DLD1 (cell line): ENCODE data around the gene RASGRF2.

Source experiments
- in situ Hi-C: cut with HindIII; loops from 2 replicates; pipeline ENCODE4 v1.10.0; 2017; ENCODE audit warnings: low sequenced_read_pairs

The RASGRF2 gene

DNA sequence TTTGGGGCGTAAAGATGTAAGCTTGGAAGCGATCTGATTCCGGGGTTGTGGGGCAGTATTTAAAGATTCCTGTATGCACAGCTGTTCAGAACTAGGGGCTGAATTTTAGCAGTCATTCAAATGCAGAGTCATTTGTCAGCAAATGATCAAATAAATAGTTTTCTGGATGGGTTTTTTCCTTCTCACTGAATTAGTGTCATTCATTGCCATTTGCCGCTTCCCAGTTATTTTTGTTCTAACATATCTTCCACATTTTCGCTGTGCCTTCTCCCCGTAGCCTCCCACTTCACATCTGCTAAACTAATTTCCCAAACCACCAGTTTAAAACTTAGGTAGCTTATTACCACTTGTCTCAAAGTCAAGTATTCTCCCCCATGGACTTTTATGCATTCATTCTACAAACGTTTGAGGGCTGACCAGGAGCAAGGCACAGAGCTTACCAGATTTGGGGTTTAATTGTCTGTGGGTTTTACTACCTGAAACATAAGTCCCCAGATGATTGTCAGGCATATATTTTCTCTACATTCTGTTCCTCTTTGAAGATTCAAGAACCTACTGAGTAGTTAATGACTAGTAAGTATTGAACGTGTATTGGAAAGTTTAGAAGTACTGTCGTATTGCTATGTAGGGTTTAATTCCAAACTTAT, 231.7 kb downstream of the RASGRF2 start:
- in situ Hi-C loops: no loop called here

GRCh38 chr5:81192373-81192750, 232.2 kb downstream of the RASGRF2 start:
- in situ Hi-C loops: no loop called here

DNA sequence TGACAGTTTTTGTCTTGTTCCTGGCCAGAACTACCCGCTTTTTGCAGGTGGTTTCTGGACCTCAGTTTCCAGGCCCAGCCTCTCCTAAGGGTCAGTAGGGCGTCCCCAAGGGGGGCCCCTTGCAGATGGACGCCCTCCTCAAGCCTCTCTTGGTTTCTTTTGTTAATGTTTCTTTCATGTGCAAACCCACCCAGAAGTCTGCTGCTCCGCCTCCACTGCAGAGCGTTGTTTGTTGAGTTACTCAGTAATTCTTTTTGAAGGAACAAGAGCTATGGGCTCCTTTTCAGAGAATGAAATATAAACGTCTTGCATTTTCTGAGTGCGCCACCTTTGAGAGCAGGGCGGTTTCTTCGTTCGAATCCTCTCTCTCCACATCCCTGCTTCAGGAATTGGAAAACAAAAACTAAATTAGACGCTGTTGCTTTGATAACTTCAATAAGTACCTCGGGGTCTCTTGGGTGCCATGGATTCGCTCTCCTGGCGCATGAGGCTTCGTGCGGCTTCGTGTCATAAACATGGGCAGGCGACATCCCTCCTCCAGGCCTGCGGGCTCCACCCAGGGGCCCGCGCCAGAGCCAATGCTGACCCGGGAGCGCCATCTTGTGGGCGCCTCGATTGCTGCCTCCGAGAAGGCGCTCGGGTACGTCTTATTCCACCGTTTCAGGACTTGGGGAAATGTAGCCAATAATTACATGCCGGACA, 234.6 kb downstream of the RASGRF2 start:
- in situ Hi-C loops: no loop called here

DNA sequence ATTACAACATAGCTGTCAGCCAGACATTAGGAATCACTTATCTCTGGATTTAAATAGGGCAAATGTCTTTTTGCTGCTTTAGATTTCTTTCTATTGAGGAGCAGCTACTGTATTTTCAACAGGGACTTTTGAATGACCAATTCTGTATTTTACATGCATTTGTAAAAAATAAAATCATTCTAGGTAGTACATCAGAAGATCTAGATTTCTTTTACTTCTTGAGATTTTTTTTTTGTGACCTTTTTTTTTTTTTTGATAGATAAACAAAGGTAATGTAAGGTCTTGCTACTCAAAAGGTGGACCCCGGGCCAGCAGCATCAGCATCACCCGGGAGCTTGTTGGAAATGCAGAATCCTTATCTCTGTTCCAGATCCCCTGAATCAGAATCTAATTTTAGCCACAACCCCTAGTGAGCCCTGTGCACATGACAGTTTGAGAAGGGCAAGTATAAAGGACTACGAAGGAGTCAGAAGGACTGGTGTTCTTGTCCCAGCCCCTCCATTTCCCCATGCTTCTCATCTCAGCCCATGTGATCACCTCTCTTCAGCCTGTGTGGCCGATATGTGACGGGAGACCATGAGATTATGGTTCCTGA, 235.3 kb downstream of the RASGRF2 start:
- in situ Hi-C loops: no loop called here

DNA sequence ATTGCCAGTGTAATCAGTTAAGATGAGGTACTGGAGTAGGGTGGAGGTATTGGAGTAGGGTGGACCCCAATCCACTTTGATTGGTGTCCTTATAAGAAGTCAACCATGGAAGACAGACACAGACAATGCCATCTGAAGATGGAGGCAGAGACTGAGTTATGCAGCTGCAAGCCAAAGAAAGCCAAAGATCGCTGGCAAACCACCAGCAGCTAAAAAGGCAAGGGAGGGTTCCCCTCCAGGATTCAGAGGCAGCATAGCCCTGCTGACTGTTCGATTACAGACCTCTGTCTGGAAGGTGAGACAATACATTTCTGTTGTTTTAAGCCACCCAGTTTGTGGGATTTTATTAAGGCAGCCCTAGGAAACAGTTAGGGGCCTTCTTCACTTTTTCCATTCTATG, 242.5 kb downstream of the RASGRF2 start:
- in situ Hi-C loops: no loop called here

DNA sequence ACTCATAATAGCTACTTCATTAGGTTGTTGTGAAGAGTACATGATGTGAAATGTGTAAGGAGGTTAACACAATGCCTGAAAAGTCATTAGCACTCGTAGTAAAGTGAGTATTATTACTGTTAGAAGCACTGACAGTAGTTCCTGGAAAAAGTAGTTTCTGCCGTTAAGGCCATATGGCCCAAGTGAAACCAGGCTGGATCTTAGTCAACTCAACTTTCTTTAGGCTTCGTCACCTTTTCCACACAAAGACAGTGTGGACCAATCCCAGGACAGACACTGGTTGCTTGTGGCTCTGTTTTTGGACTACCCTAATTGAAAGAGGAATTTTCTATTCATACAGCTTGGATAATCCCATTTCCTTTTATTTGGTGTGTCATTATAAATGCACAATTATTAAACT, 243.6 kb downstream of the RASGRF2 start:
- in situ Hi-C loops: no loop called here

DNA sequence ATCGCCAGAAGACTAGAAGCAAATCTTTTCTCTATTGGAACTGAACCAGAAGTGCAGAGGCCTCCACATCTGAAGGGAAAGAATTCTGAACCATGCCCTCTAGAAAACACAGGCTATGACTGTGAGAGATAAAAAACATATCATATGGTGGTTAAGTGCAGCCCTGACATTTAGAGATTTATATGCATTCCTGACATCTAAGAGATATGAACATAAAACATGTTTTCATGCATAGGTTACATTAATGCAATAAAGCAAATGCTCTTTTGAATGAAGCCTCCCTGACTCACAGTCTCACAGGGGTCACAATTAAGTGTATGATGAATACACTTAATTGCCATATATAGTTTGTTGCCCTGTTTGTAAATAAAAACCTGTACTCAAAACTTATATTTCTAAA, 244.0 kb downstream of the RASGRF2 start:
- in situ Hi-C loops: no loop called here

DNA sequence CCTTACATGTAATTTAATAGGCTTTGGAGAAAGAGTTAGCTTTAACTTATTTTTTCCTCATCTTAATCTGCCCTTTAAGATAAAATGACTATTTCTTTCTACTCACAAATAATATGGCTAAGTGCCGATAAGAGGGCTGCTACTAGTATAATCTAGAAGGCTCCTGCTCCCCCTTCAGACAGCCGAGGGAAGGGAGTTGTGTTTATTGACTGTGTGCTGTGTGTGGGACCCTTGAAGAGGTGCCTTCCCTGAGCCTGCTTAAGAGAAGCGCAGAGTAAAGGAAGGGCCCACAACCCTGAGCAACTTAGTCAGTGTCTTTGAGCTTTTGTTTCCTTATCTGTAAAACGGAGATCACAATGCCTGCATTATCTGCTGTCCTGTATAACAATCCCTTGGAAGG, 244.9 kb downstream of the RASGRF2 start:
- in situ Hi-C loops: no loop called here

DNA sequence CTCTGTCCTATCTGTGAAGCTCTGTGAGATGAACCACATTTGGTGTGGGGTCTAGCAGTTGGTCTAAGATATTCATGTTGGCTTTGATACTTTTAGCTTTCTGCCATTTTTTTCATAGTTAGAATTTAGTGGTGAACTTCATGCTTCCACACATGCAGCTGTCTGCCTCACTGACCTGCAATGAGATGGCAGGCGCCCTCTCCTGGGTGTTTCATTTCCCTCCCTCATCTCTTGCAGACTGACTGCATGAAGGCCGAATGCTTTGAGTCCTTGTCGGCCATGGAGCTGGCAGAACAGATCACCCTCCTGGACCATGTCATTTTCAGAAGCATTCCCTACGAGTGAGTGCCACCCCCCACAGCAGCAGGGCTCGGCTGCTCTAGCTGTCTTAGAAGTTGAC, 246.8 kb downstream of the RASGRF2 start:
- in situ Hi-C loops: no loop called here

DNA sequence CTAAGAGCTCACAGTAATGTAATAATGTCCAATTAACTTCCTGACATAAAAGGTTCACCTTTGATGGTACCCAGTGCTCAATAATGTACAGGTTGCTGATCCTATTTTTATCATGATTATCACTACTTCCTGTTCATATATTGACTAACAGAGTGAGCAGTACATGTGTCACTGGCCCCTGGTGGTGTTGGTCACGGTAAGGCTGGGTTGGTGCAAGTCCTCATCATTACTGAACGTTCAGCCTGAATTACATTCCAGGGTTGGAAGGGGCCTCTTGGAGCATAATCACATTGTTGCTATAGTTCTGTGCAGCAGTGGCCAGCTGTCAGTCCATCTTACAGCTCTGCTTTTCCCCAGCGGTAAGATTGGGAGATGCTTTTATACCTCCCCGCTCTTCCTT, 248.7 kb downstream of the RASGRF2 start:
- in situ Hi-C loops: no loop called here

- in situ Hi-C loops: no loop called here
Observed at GRCh38 chr5:81209386-81209785, 249.2 kb downstream of the RASGRF2 start.

DNA sequence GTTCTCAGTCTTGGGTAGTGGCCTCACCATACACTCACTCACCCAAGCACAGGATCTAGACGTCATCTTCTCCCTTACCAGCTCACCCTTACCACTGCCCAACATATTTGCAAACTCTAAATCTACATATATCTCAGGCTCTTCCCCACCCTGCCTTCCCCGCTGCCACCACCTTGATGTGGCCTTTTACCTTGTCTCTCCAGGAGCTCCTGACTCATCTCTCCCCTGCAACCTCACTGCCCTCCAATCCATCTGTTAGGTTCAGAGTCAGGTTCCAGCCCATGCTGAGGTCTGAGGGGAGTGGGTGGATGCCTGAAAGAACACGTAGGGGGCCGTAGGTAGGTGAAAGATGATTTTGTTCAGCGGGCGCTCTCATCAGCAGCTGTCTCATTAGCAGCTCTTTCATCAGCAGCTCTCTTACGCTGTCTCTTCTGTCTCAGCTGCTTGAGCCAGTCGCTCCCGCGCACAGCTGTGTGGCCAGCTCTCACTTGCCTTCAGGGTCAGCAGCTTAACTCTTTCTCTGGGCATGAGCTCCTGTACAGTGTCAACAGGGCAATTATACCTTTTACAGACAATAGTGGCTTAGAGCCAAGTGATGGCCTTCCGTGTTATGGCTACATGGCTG, 249.8 kb downstream of the RASGRF2 start:
- in situ Hi-C loops: no loop called here

GRCh38 chr5:81212211-81212751, 252.1 kb downstream of the RASGRF2 start:
- in situ Hi-C loops: no loop called here

GRCh38 chr5:81213070-81213469, 252.9 kb downstream of the RASGRF2 start:
- in situ Hi-C loops: no loop called here

DNA sequence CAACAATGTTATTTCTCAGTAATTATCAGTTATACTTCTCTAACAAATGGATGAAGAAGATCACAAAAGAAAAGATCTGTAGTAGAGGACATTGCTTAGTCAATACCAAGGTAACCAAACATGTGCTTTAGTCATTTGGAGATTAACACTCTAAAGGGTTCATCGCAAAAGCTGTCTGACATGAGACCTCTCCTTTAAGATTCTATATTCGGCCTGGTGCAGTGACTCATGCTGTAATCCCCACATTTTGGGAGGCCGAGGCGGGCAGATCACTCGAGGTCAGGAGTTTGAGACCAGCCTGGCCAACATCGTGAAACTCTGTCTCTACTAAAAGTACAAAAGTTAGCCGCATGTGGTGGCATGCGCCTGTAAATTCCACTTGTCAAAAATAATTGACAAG, 254.7 kb downstream of the RASGRF2 start:
- in situ Hi-C loops: no loop called here

- in situ Hi-C loops: no loop called here
Observed at GRCh38 chr5:81216152-81216551, 256.0 kb downstream of the RASGRF2 start.

DNA sequence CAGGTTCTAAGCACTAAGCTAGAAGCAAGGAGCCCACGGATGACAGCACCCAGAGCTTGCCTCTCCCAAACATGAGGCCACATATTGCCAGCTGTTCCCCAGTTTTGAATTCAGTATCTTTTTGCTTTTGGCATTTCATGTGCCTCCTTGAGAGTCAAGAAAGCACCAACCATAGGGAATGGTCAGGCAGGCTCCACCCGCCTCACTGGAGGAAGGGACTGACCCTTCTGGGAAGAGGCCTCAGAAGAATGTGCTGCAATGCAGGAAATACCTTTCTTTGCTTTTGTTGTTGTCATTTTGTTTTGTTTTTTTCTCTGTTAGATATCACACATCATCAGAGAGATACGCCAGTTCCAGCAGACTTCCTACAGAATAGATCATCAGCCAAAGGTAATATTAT, 259.2 kb downstream of the RASGRF2 start:
- in situ Hi-C loops: no loop called here

DNA sequence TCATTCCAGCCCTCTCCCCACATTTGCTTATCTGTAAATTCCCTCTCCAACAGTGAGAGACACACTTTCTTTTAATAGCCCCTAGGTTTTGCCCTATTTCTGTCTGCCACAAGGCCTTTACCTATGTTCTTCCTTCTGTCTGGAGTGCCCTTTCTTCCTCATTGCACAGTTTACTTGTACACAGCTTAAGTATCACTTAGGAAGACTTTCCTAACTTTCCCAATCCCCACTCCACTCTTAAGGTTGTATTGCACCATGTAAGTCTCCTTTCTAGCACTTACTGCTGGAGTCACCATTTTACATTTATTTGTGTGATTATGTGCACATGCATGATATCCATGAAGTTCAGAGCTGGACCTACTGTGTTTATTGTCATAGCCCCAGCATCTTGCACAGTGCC, 262.1 kb downstream of the RASGRF2 start:
- in situ Hi-C loops: no loop called here

GRCh38 chr5:81225463-81225862, 265.3 kb downstream of the RASGRF2 start:
- in situ Hi-C loops: no loop called here

GRCh38 chr5:81226286-81226685, 266.1 kb downstream of the RASGRF2 start:
- in situ Hi-C loops: no loop called here

DNA sequence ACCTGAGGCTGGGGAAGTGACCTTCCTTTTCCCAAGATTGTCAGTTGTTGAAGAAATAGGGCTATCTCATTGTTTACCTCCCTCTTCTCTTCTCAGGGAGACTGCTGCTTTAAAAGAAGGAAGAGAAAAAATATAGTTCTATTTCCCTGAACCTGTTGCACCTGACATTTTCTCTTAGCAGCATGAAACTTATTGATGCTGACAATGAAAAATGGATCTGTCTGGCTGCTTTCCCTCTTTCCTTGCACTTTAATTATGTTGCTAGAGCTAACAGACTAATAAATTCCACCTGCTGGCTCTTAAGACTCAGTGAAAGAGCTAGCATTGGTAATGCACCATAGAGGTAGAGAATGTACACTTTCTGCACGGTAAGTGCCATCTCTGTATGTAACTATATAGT, 266.8 kb downstream of the RASGRF2 start:
- in situ Hi-C loops: no loop called here

DNA sequence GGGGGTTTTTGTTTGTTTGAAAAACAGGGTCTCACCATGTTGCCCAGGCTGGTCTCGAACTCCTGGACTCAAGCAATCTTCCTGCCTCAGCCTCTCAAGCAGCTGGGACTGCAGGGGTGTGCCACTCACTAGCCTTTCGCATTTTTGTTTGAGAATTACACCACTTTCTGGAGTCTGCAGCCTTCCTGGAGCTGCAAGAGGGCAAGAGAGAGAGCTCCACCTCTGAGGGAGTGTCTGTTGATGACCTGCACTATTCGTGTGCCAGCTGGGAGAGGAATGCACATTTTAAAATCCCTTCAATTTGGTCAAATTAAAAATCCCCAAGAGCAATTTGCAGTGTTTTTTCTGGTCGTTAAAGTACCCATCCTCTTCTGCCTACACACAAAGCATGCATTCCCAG, 267.9 kb downstream of the RASGRF2 start:
- in situ Hi-C loops: no loop called here
